ENCODE data around the gene NOS1AP.

DNA sequence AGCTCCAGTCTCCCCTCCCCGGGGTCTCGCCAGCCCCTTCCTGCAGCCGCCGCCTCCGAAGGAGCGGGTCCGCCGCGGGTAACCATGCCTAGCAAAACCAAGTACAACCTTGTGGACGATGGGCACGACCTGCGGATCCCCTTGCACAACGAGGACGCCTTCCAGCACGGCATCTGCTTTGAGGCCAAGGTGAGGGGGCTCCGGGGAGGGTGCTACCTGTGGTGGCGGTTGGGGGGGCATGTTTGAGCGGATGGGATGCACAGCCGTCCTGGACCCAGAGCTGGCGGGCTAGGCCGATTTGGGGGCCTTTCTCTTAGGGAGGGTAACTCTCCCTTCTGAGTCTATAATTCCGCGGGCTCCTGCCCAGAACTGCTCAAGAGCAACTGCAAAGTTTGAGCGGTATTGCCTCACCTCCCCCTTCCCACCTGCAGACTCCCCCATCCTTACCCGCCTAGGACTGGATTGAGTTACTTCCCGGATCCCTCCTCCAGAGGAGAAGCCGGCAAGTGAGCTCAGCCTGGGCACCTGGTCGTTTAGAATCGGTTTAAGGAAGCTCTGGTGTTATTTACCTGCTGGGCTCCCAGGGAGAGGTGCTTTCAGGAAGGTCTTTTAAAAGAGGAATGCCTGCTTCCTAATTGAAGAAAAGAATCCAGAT, 730 bp downstream of the NOS1AP start:
- TF ChIP-seq POLR2AphosphoS5 (IDR thresholded peaks at IDR 0.05; ENCODE audit: low read depth, low read length) (no peak), ELF1 (IDR thresholded peaks at IDR 0.05) (no peak), SIN3A (IDR thresholded peaks at IDR 0.05; ENCODE audit: borderline replicate concordance, low read depth, low read length) (no peak), GABPA (IDR thresholded peaks at IDR 0.05; ENCODE audit: low read depth) (no peak), JUND (IDR thresholded peaks at IDR 0.05) (no peak)
- TF ChIP-seq, protein P1, sequence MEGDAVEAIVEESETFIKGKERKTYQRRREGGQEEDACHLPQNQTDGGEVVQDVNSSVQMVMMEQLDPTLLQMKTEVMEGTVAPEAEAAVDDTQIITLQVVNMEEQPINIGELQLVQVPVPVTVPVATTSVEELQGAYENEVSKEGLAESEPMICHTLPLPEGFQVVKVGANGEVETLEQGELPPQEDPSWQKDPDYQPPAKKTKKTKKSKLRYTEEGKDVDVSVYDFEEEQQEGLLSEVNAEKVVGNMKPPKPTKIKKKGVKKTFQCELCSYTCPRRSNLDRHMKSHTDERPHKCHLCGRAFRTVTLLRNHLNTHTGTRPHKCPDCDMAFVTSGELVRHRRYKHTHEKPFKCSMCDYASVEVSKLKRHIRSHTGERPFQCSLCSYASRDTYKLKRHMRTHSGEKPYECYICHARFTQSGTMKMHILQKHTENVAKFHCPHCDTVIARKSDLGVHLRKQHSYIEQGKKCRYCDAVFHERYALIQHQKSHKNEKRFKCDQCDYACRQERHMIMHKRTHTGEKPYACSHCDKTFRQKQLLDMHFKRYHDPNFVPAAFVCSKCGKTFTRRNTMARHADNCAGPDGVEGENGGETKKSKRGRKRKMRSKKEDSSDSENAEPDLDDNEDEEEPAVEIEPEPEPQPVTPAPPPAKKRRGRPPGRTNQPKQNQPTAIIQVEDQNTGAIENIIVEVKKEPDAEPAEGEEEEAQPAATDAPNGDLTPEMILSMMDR (IDR thresholded peaks at IDR 0.05) = no peak
- TF ChIP-seq, protein P2, sequence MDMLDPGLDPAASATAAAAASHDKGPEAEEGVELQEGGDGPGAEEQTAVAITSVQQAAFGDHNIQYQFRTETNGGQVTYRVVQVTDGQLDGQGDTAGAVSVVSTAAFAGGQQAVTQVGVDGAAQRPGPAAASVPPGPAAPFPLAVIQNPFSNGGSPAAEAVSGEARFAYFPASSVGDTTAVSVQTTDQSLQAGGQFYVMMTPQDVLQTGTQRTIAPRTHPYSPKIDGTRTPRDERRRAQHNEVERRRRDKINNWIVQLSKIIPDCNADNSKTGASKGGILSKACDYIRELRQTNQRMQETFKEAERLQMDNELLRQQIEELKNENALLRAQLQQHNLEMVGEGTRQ (IDR thresholded peaks at IDR 0.05; ENCODE audit: borderline replicate concordance, low read depth, low read length) = no peak
- TF ChIP-seq, protein P3, sequence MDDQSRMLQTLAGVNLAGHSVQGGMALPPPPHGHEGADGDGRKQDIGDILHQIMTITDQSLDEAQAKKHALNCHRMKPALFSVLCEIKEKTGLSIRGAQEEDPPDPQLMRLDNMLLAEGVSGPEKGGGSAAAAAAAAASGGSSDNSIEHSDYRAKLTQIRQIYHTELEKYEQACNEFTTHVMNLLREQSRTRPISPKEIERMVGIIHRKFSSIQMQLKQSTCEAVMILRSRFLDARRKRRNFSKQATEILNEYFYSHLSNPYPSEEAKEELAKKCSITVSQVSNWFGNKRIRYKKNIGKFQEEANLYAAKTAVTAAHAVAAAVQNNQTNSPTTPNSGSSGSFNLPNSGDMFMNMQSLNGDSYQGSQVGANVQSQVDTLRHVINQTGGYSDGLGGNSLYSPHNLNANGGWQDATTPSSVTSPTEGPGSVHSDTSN (IDR thresholded peaks at IDR 0.05) = no peak

Measured in SK-N-SH (cell line).